GM23338 (cell line): ENCODE data around the gene PEX16. TPM values are rescaled to one million over a fixed set of nuclear protein-coding genes. Genes with fewer than 3 reads are reported as not detected.

ENCODE experiments used
- ATAC-seq: fragments of 200-7000 bp; cut with Tn5 transposase; 3 replicates; pipeline ENCODE4 v1.9.1; 2020
- DNase-seq: peaks from one replicate; pipeline ENCODE4 v3.0.0-alpha.2; 2015; ENCODE audit warnings: low spot score
- H2AFZ ChIP-seq: fragments of 200-600 bp; sonication (generic); 2 replicates; pipeline ENCODE4 v1.8.0; 2016; ENCODE audit warnings: antibody characterized with exemption, mild to moderate bottlenecking, moderate library complexity
- H3F3A ChIP-seq: fragments of 200-600 bp; sonication (generic); replicated peaks from 2 replicates; pipeline ENCODE4 v1.8.0; 2017; ENCODE audit warnings: antibody characterized with exemption, mixed run types, low read depth
- H3K27ac ChIP-seq: fragments of 200-600 bp; sonication (generic); 2 replicates; pipeline ENCODE4 v1.6.1; 2016; ENCODE audit warnings: low read depth
- H3K27me3 ChIP-seq: fragments of 200-600 bp; sonication (generic); 2 replicates; pipeline ENCODE4 v1.8.0; 2016; ENCODE audit warnings: mild to moderate bottlenecking, mixed run types, moderate library complexity; ENCODE audit not compliant: insufficient read depth
- H3K36me3 ChIP-seq: fragments of 200-600 bp; sonication (generic); 2 replicates; pipeline ENCODE4 v1.8.0; 2016; ENCODE audit warnings: mild to moderate bottlenecking; ENCODE audit not compliant: insufficient read depth
- H3K4me1 ChIP-seq: fragments of 200-600 bp; sonication (generic); 2 replicates; pipeline ENCODE4 v1.8.0; 2016; ENCODE audit warnings: mild to moderate bottlenecking, moderate library complexity; ENCODE audit not compliant: insufficient read depth
- H3K4me2 ChIP-seq: fragments of 200-600 bp; sonication (generic); 2 replicates; pipeline ENCODE4 v1.7.1; 2017; ENCODE audit warnings: mixed run types
- H3K4me3 ChIP-seq: fragments of 200-600 bp; sonication (generic); 2 replicates; pipeline ENCODE4 v1.6.1; 2016; ENCODE audit warnings: mixed run types
- H3K79me2 ChIP-seq: fragments of 200-600 bp; sonication (generic); replicated peaks from 2 replicates; pipeline ENCODE4 v1.8.0; 2017; ENCODE audit warnings: mild to moderate bottlenecking; ENCODE audit not compliant: insufficient read depth
- H3K9me2 ChIP-seq: fragments of 200-600 bp; sonication (generic); 2 replicates; pipeline ENCODE4 v1.8.0; 2017; ENCODE audit not compliant: insufficient read depth
- H4K20me1 ChIP-seq: fragments of 200-600 bp; sonication (generic); replicated peaks from 2 replicates; pipeline ENCODE4 v1.8.0; 2017; ENCODE audit warnings: mild to moderate bottlenecking; ENCODE audit not compliant: insufficient read depth
- H3K27ac Mint-ChIP-seq: 2 replicates; pipeline ENCODE4 v1.8.0; 2020; ENCODE audit warnings: inconsistent platforms, mild to moderate bottlenecking, moderate library complexity, mixed read lengths
- H3K27me3 Mint-ChIP-seq: 3 replicates; pipeline ENCODE4 v1.8.0; 2022; ENCODE audit warnings: low read depth, mild to moderate bottlenecking, moderate library complexity, mixed read lengths, inconsistent platforms; ENCODE audit not compliant: insufficient read depth, poor library complexity
- H3K36me3 Mint-ChIP-seq: 3 replicates; pipeline ENCODE4 v1.8.0; 2021; ENCODE audit warnings: low read depth, mild to moderate bottlenecking, inconsistent platforms, moderate library complexity, mixed read lengths
- H3K4me1 Mint-ChIP-seq: 3 replicates; pipeline ENCODE4 v1.8.0; 2020; ENCODE audit warnings: mild to moderate bottlenecking, inconsistent platforms, mixed read lengths
- H3K4me3 Mint-ChIP-seq: 3 replicates; pipeline ENCODE4 v1.8.0; 2021; ENCODE audit warnings: moderate library complexity, mild to moderate bottlenecking, inconsistent platforms, mixed read lengths
- H3K9me3 Mint-ChIP-seq: 3 replicates; pipeline ENCODE4 v1.8.0; 2020; ENCODE audit warnings: moderate library complexity, mild to moderate bottlenecking, inconsistent platforms, mixed read lengths
- polyA plus RNA-seq: library from polyadenylated mRNA; unstranded; fragments of >200 nt; fragmentation: Nextera tagmentation; extraction: Ambion mirVana; gene quantifications from 2 replicates; pipeline ENCODE4 v1.2.1, GENCODE V29; 2016
- total RNA-seq: library from RNA; depleted of rRNA; stranded (reverse); fragments of >200 nt; shearing (Covaris generic); gene quantifications from 2 replicates; pipeline ENCODE4 v1.2.3, GENCODE V29; 2014
- TF ChIP-seq, protein P1 (sequence below), 2 experiments: fragments of 200-600 bp in 1 of 2; sonication (generic) in 1 of 2; conservative IDR thresholded peaks; 2 replicates each; pipeline versions ENCODE4 v1.5.1 to v1.6.1; 2016 to 2017; ENCODE audit warnings: antibody characterized with exemption in 2 of 2, low read depth in 2 of 2, mild to moderate bottlenecking in 2 of 2, moderate library complexity in 1 of 2
- TF ChIP-seq, protein P2 (sequence below): fragments of 250-450 bp; sonication (Bioruptor Pico); IDR thresholded peaks from 2 replicates; pipeline ENCODE4 v1.5.0; 2020; ENCODE audit warnings: mild to moderate bottlenecking, moderate library complexity

The PEX16 gene
- total and polyA plus RNA-seq, 2 experiments from 2014 or later: 23.3 to 34.1 TPM

DNA sequence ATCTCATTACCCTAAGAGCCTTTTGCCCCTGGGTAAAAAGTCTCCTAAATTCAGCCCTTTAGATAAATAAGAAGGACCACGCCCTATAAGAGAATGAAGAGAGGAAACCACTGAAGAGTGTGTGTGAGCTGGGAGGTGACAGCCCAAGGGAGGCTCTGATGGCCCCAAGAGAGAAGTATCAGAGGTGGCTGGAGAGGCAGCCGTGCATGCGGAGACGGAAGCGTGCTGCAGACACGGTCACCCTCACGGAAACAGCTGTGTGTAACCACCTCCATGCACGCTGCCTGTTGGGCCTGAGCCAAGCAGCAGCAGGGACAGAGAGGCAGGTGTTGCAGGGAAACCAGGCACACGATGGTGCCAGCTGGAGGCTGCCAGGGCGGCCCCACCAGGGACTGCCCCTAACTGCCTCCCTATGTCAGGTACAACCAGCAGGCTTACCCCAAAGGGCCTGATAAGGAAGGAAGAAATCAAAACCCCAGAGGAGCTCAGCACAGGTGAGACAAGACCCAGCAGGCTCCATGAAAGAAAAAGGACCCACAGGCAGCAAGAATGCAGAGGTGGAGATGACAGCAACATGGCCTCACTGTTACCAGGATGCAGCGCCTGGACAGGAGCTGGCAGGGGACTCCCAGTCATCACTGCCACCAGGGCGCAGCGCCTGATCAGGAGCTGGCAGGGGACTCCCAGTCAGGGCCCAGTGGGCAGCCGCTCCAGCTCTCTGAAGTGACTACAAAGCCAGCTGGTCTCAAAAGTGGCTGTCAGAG is 12.5 kb upstream of the PEX16 start:
- Mint-ChIP-seq H3K4me1 (peaks cover 17% of the 10 kb centered on the region), H3K27me3 (peaks cover 13% of the 10 kb centered on the region), H3K36me3 (peaks cover 50% of the 10 kb centered on the region), H3K4me3 (no peak overlapping the region; the same call in 2 of the 3 replicates), H3K27ac (peak overlapping the region; percentile 7), H3K9me3 (no peaks in the 10 kb centered on the region; the same call in 2 of the 3 replicates)
- no peak overlapping the region for H2AFZ ChIP-seq
- H4K20me1 ChIP-seq: peaks cover 4% of the 10 kb centered on the region
- peak overlapping the region; percentile 50; the same call in 1 of the 2 replicates for H3K27ac ChIP-seq
- H3K4me2 ChIP-seq: no peak overlapping the region
- H3K4me1 ChIP-seq: no peaks in the 10 kb centered on the region
- TF ChIP-seq, protein P1, sequence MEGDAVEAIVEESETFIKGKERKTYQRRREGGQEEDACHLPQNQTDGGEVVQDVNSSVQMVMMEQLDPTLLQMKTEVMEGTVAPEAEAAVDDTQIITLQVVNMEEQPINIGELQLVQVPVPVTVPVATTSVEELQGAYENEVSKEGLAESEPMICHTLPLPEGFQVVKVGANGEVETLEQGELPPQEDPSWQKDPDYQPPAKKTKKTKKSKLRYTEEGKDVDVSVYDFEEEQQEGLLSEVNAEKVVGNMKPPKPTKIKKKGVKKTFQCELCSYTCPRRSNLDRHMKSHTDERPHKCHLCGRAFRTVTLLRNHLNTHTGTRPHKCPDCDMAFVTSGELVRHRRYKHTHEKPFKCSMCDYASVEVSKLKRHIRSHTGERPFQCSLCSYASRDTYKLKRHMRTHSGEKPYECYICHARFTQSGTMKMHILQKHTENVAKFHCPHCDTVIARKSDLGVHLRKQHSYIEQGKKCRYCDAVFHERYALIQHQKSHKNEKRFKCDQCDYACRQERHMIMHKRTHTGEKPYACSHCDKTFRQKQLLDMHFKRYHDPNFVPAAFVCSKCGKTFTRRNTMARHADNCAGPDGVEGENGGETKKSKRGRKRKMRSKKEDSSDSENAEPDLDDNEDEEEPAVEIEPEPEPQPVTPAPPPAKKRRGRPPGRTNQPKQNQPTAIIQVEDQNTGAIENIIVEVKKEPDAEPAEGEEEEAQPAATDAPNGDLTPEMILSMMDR (conservative IDR thresholded peaks at IDR 0.05; ENCODE audit: low read depth in 2 of 2): peak in 1 of 2 experiments; percentile 36; a peak in 2 of 4 replicates
- TF ChIP-seq, protein P2, sequence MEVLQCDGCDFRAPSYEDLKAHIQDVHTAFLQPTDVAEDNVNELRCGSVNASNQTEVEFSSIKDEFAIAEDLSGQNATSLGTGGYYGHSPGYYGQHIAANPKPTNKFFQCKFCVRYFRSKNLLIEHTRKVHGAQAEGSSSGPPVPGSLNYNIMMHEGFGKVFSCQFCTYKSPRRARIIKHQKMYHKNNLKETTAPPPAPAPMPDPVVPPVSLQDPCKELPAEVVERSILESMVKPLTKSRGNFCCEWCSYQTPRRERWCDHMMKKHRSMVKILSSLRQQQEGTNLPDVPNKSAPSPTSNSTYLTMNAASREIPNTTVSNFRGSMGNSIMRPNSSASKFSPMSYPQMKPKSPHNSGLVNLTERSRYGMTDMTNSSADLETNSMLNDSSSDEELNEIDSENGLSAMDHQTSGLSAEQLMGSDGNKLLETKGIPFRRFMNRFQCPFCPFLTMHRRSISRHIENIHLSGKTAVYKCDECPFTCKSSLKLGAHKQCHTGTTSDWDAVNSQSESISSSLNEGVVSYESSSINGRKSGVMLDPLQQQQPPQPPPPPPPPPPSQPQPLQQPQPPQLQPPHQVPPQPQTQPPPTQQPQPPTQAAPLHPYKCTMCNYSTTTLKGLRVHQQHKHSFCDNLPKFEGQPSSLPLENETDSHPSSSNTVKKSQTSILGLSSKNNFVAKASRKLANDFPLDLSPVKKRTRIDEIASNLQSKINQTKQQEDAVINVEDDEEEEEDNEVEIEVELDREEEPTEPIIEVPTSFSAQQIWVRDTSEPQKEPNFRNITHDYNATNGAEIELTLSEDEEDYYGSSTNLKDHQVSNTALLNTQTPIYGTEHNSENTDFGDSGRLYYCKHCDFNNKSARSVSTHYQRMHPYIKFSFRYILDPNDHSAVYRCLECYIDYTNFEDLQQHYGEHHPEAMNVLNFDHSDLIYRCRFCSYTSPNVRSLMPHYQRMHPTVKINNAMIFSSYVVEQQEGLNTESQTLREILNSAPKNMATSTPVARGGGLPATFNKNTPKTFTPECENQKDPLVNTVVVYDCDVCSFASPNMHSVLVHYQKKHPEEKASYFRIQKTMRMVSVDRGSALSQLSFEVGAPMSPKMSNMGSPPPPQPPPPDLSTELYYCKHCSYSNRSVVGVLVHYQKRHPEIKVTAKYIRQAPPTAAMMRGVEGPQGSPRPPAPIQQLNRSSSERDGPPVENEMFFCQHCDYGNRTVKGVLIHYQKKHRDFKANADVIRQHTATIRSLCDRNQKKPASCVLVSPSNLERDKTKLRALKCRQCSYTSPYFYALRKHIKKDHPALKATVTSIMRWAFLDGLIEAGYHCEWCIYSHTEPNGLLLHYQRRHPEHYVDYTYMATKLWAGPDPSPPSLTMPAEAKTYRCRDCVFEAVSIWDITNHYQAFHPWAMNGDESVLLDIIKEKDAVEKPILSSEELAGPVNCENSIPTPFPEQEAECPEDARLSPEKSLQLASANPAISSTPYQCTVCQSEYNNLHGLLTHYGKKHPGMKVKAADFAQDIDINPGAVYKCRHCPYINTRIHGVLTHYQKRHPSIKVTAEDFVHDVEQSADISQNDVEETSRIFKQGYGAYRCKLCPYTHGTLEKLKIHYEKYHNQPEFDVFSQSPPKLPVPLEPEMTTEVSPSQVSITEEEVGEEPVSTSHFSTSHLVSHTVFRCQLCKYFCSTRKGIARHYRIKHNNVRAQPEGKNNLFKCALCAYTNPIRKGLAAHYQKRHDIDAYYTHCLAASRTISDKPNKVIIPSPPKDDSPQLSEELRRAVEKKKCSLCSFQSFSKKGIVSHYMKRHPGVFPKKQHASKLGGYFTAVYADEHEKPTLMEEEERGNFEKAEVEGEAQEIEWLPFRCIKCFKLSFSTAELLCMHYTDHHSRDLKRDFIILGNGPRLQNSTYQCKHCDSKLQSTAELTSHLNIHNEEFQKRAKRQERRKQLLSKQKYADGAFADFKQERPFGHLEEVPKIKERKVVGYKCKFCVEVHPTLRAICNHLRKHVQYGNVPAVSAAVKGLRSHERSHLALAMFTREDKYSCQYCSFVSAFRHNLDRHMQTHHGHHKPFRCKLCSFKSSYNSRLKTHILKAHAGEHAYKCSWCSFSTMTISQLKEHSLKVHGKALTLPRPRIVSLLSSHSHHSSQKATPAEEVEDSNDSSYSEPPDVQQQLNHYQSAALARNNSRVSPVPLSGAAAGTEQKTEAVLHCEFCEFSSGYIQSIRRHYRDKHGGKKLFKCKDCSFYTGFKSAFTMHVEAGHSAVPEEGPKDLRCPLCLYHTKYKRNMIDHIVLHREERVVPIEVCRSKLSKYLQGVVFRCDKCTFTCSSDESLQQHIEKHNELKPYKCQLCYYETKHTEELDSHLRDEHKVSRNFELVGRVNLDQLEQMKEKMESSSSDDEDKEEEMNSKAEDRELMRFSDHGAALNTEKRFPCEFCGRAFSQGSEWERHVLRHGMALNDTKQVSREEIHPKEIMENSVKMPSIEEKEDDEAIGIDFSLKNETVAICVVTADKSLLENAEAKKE (CRISPR knock-in tag): no peak
- no peaks in the 10 kb centered on the region for H3K9me2 ChIP-seq
- H3K27me3 ChIP-seq: no peaks in the 10 kb centered on the region
- no peak overlapping the region for H3K4me3 ChIP-seq
- 0 out of 2 replicates have a peak, but pooled peaks cover 4% of the 10 kb centered on the region for H3F3A ChIP-seq
- DNase-seq: no peak
- peaks cover 6% of the 10 kb centered on the region; the same call in 1 of the 2 replicates for H3K36me3 ChIP-seq
- peak; percentile 10; the same call in 2 of the 3 replicates for ATAC-seq
- H3K79me2 ChIP-seq: peaks cover 2% of the 10 kb centered on the region; the same call in 1 of the 2 replicates
